GM12892 (cell line): ENCODE results near the gene RAD54L.

Experiments
- DNase-seq: peaks from one replicate; pipeline ENCODE4 v3.0.0; 2011; ENCODE audit not compliant: insufficient read length
- FAIRE-seq: peaks from 2 replicates; lab custom pipeline; 2011; peaks lifted over from hg19 to GRCh38; lab: Jason Lieb, UNC
- POLR2A ChIP-seq: IDR thresholded peaks from 2 replicates; pipeline ENCODE4 v1.6.1; 2011; ENCODE audit warnings: low read depth, low read length, control low read depth
- POLR2AphosphoS5 ChIP-seq: IDR thresholded peaks from 2 replicates; pipeline ENCODE4 v1.6.1; 2011; ENCODE audit warnings: low read depth, low read length, control low read depth
- TAF1 ChIP-seq: IDR thresholded peaks from 2 replicates; pipeline ENCODE4 v1.6.1; 2011; ENCODE audit warnings: low read depth, mild to moderate bottlenecking, control low read depth, low read length, borderline replicate concordance

RAD54L gene

GRCh38 chr1:46246548-46247435 is 771 bp upstream of the RAD54L start:
- FAIRE-seq, result peak; percentile 42
- DNase-seq, result peak; percentile 87

GRCh38 chr1:46248122-46248920 is 758 bp downstream of the RAD54L start:
- DNase-seq (no peak), FAIRE-seq (peak; percentile 56)
- TF ChIP-seq POLR2AphosphoS5 (no peak), POLR2A (no peak), TAF1 (no peak)

More at GRCh38 chr1:46246548-46247435, 771 bp upstream of the RAD54L start:
- TF ChIP-seq POLR2AphosphoS5 (no peak), TAF1 (no peak)

- no peak for FAIRE-seq
- TF ChIP-seq POLR2AphosphoS5, result no peak
- no peak for TF ChIP-seq POLR2A
- TF ChIP-seq TAF1, result no peak
- DNase-seq, result no peak
Measured at GRCh38 chr1:46254668-46255067, 7.1 kb downstream of the RAD54L start.

GRCh38 chr1:46256523-46256922 is 9.0 kb downstream of the RAD54L start:
- DNase-seq (no peak), FAIRE-seq (no peak)

GRCh38 chr1:46262508-46262907 is 14.9 kb downstream of the RAD54L start:
- FAIRE-seq, result no peak
- TF ChIP-seq TAF1 (no peak), POLR2A (no peak), POLR2AphosphoS5 (no peak)
- no peak for DNase-seq

More at GRCh38 chr1:46256523-46256922, 9.0 kb downstream of the RAD54L start:
- TF ChIP-seq POLR2A (no peak), POLR2AphosphoS5 (no peak), TAF1 (no peak)

GRCh38 chr1:46263146-46263545 is 15.6 kb downstream of the RAD54L start:
- DNase-seq (no peak), FAIRE-seq (no peak)
- TF ChIP-seq POLR2AphosphoS5, result no peak
- no peak for TF ChIP-seq TAF1
- no peak for TF ChIP-seq POLR2A

GRCh38 chr1:46268578-46268977 is 21.0 kb downstream of the RAD54L start:
- DNase-seq (no peak), FAIRE-seq (no peak)
- TF ChIP-seq POLR2A, result no peak
- TF ChIP-seq POLR2AphosphoS5, result no peak
- TF ChIP-seq TAF1, result no peak

- FAIRE-seq (no peak), DNase-seq (no peak)
- TF ChIP-seq POLR2A (no peak), POLR2AphosphoS5 (peak; percentile 72)
Measured at GRCh38 chr1:46274225-46275029, 26.9 kb downstream of the RAD54L start.

GRCh38 chr1:46275030-46275337 is 27.4 kb downstream of the RAD54L start:
- TF ChIP-seq POLR2AphosphoS5 (peak; percentile 76; the same call in 1 of the 2 replicates), POLR2A (peak; percentile 73), TAF1 (no peak)
- no peak for DNase-seq
- peak; percentile 30 for FAIRE-seq

- DNase-seq, result no peak
- no peak for FAIRE-seq
- 0 out of 2 replicates have a peak, but pooled peaks have one; percentile 41 for TF ChIP-seq POLR2AphosphoS5
- TF ChIP-seq POLR2A, result peak; percentile 41
- no peak for TF ChIP-seq TAF1
Measured at GRCh38 chr1:46277658-46278373, 30.3 kb downstream of the RAD54L start.
